Glutamatergic neuron (in vitro differentiated cells): ENCODE results near the gene SH3BP5. TPM values are rescaled to one million over a fixed set of nuclear protein-coding genes. Genes with fewer than 3 reads are reported as not detected.

Experiments
- DNase-seq: peaks from one replicate; pipeline ENCODE4 v3.0.0; 2022
- H3K27ac Mint-ChIP-seq: one replicate; pipeline ENCODE4 v1.8.0; 2020; ENCODE audit warnings: mild to moderate bottlenecking, mixed read lengths, inconsistent platforms; ENCODE audit not compliant: unreplicated experiment
- H3K27me3 Mint-ChIP-seq: one replicate; pipeline ENCODE4 v1.8.0; 2020; ENCODE audit warnings: mild to moderate bottlenecking, moderate library complexity, mixed read lengths, inconsistent platforms; ENCODE audit not compliant: unreplicated experiment
- H3K36me3 Mint-ChIP-seq: one replicate; pipeline ENCODE4 v1.8.0; 2020; ENCODE audit warnings: mild to moderate bottlenecking, mixed read lengths, inconsistent platforms; ENCODE audit not compliant: unreplicated experiment
- H3K4me1 Mint-ChIP-seq: one replicate; pipeline ENCODE4 v1.8.0; 2020; ENCODE audit warnings: mild to moderate bottlenecking, low read depth, mixed read lengths, inconsistent platforms; ENCODE audit not compliant: unreplicated experiment
- H3K4me3 Mint-ChIP-seq: one replicate; pipeline ENCODE4 v1.8.0; 2020; ENCODE audit warnings: mild to moderate bottlenecking, mixed read lengths, inconsistent platforms; ENCODE audit not compliant: unreplicated experiment
- H3K9me3 Mint-ChIP-seq: one replicate; pipeline ENCODE4 v1.8.0; 2020; ENCODE audit warnings: mild to moderate bottlenecking, moderate library complexity, mixed read lengths, inconsistent platforms; ENCODE audit not compliant: unreplicated experiment
- total RNA-seq: library from RNA; stranded (reverse); fragmentation: NEBNext Ultra II Directional; extraction: Animal tissue kit (Norgen Biotek cat#: 25700); gene quantifications from one replicate; pipeline ENCODE4 v1.2.1, GENCODE V29; 2021; ENCODE audit not compliant: unreplicated experiment
- TF ChIP-seq, protein P1 (sequence below): fragments of 200-600 bp; sonication (generic); IDR thresholded peaks from one replicate; pipeline ENCODE4 v1.5.0; 2021; ENCODE audit not compliant: partially characterized antibody, unreplicated experiment

The SH3BP5 gene
- total RNA-seq, 1 donor from 2014 or later, result 25.3 TPM

GRCh38 chr3:15253023-15253697 is 79.2 kb downstream of the SH3BP5 start:
- TF ChIP-seq, protein P1, sequence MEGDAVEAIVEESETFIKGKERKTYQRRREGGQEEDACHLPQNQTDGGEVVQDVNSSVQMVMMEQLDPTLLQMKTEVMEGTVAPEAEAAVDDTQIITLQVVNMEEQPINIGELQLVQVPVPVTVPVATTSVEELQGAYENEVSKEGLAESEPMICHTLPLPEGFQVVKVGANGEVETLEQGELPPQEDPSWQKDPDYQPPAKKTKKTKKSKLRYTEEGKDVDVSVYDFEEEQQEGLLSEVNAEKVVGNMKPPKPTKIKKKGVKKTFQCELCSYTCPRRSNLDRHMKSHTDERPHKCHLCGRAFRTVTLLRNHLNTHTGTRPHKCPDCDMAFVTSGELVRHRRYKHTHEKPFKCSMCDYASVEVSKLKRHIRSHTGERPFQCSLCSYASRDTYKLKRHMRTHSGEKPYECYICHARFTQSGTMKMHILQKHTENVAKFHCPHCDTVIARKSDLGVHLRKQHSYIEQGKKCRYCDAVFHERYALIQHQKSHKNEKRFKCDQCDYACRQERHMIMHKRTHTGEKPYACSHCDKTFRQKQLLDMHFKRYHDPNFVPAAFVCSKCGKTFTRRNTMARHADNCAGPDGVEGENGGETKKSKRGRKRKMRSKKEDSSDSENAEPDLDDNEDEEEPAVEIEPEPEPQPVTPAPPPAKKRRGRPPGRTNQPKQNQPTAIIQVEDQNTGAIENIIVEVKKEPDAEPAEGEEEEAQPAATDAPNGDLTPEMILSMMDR, result no peak
- H3K27me3 Mint-ChIP-seq, result peaks cover 3% of the 10 kb centered on the region
- H3K27ac Mint-ChIP-seq, result no peak overlapping the region
- H3K36me3 Mint-ChIP-seq, result no peaks in the 10 kb centered on the region
- no peak for DNase-seq
- peaks cover 4% of the 10 kb centered on the region for H3K9me3 Mint-ChIP-seq
- no peak overlapping the region for H3K4me3 Mint-ChIP-seq
- peaks cover 6% of the 10 kb centered on the region for H3K4me1 Mint-ChIP-seq

GRCh38 chr3:15246186-15246585 is 86.2 kb downstream of the SH3BP5 start:
- no peak for DNase-seq
- TF ChIP-seq, protein P1, result no peak
- Mint-ChIP-seq H3K4me1 (no peaks in the 10 kb centered on the region), H3K9me3 (no peaks in the 10 kb centered on the region), H3K27ac (no peak overlapping the region), H3K27me3 (no peaks in the 10 kb centered on the region), H3K36me3 (no peaks in the 10 kb centered on the region), H3K4me3 (no peak overlapping the region)

DNA sequence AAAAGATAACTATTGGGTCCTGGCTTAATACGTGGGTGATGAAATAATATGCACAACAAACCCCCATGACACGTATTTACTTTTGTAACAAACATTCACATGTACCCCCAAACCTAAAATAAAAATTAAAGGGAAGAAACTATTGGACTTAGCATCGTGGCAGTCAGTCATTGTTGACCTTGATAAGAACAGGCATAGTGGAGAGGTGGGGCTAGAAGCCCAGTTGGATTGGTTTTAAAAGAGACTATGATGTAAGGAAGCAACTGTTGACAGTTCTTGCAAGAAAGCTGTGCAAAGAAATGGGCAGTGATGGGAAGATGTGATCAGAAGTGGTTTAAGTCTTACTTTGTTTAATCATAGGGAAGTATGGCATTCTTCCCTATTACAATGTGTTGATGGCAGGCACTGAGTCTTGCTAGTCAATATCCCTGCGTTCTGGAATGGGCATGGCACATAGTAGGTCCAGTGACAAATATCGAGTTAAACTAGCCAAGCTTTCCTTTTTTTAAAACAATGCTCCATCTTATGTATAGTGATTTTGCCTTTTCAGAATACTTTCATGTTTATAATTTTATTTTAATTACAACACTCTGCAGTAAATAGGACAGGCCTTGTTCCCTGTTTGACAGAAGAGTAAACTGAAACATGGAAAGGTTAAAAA is 88.4 kb downstream of the SH3BP5 start:
- no peak for DNase-seq
- no peaks in the 10 kb centered on the region for H3K4me1 Mint-ChIP-seq
- no peak overlapping the region for H3K27ac Mint-ChIP-seq
- H3K36me3 Mint-ChIP-seq, result no peaks in the 10 kb centered on the region
- no peaks in the 10 kb centered on the region for H3K9me3 Mint-ChIP-seq
- H3K4me3 Mint-ChIP-seq, result no peak overlapping the region
- H3K27me3 Mint-ChIP-seq, result no peaks in the 10 kb centered on the region
- TF ChIP-seq, protein P1, result no peak

DNA sequence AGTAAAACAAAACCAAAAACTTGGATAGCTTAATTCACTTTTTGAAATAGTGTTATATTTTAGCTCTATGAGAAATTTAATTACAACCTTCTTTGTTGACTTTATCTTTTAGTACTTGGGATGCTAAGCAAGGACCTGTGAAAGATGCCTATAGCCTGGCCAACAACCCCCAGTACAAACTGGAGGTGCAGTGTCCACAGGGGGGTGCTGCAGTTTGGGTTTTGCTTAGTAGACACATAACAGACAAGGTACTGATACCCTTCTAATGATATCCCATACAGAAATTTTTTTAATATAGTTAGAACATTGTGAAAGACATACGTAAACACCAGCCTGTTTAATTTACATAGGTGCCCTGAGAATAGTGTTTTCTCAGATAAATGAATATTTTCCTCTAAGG is 91.0 kb downstream of the SH3BP5 start:
- H3K9me3 Mint-ChIP-seq, result no peaks in the 10 kb centered on the region
- TF ChIP-seq, protein P1, result peak; percentile 26
- no peaks in the 10 kb centered on the region for H3K36me3 Mint-ChIP-seq
- no peak overlapping the region for H3K4me3 Mint-ChIP-seq
- no peaks in the 10 kb centered on the region for H3K27me3 Mint-ChIP-seq
- no peaks in the 10 kb centered on the region for H3K4me1 Mint-ChIP-seq
- peak; percentile 60 for DNase-seq
- no peak overlapping the region for H3K27ac Mint-ChIP-seq

DNA sequence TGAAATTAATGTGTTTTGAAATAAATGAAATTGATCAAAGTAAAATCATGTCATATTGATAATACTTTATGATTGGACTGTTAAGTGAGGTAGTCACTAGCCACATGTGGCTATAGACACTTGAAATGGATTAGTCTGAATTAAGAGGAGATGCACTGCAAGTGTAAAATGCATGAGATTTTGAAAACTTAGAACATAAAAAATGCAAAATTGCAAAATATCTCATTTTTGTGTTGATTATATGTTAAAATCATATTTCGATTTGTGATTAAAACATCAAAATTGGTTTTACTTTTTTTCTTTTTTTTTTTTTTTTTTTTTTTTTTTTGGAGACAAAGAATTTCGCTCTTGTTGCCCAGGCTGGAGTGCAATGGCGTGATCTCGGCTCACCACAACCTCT is 103.1 kb downstream of the SH3BP5 start:
- H3K4me3 Mint-ChIP-seq, result no peak overlapping the region
- H3K9me3 Mint-ChIP-seq, result no peaks in the 10 kb centered on the region
- H3K36me3 Mint-ChIP-seq, result no peaks in the 10 kb centered on the region
- no peak overlapping the region for H3K27ac Mint-ChIP-seq
- no peaks in the 10 kb centered on the region for H3K4me1 Mint-ChIP-seq
- DNase-seq, result no peak
- TF ChIP-seq, protein P1, result no peak
- peaks cover 1% of the 10 kb centered on the region for H3K27me3 Mint-ChIP-seq
